HepG2 (cell line): ENCODE measurements around the gene MPST. TPM values are rescaled to one million over a fixed set of nuclear protein-coding genes. Genes with fewer than 3 reads are reported as not detected.
A peak's percentile ranks its signal among the peaks of the same experiment; 100 is the strongest.

Experiments used
- ATAC-seq: fragments of 200-7000 bp; cut with Tn5 transposase; 3 replicates; pipeline ENCODE4 v1.9.1; 2020; ENCODE audit warnings: mild to moderate bottlenecking, moderate library complexity
- BruUV-seq: library from RNA; stranded (reverse); fragments of 400-500 nt; replicated peaks from 2 replicates; lab custom pipeline; 2021; lab: Mats Ljungman, UMichigan
- CTCF ChIA-PET: fragments of 300-600 bp; formaldehyde crosslinking; extraction: SDS; loops from one replicate; lab custom pipeline; 2021; ENCODE audit warnings: low total read pairs, inconsistent platforms, low intra/inter-chr PET ratio; lab: Yijun Ruan, JAX
- POLR2A ChIA-PET: fragments of 350-600 bp; sonication (Branson Sonifier 250); formaldehyde crosslinking; loops from one replicate; lab custom pipeline; 2020; ENCODE audit warnings: antibody characterized with exemption, inconsistent platforms; lab: Yijun Ruan, JAX
- DNase-seq: peaks from one replicate; pipeline ENCODE4 v3.0.0-alpha.2; 2015; ENCODE audit warnings: low spot score
- FAIRE-seq: peaks from 3 replicates; lab custom pipeline; 2011; peaks lifted over from hg19 to GRCh38; lab: Jason Lieb, UNC
- H2AFZ ChIP-seq: one replicate; pipeline ENCODE4 v1.6.1; 2011; ENCODE audit warnings: low read length, inconsistent platforms
- H3K27ac ChIP-seq: fragments of 300-600 bp; 3 replicates; pipeline ENCODE4 v1.8.0; 2011; ENCODE audit warnings: mixed run types, mild to moderate bottlenecking, mixed read lengths, low read length, inconsistent platforms; ENCODE audit not compliant: insufficient read depth; ENCODE audit errors: extremely low read length
- H3K27me3 ChIP-seq, 2 experiments: fragments of 200-600 bp in 1 of 2; 2 replicates in 1 of 2; 3 replicates in 1 of 2; pipeline versions ENCODE4 v1.6.0 to v1.8.0; 2011; ENCODE audit warnings: low read length in 2 of 2, mild to moderate bottlenecking in 2 of 2, moderate library complexity in 2 of 2, inconsistent platforms in 1 of 2; ENCODE audit not compliant: insufficient read depth in 2 of 2, control insufficient read depth in 1 of 2
- H3K36me3 ChIP-seq, 2 experiments: fragments of 200-600 bp in 1 of 2; replicated peaks in 1 of 2; 2 replicates in 1 of 2; 3 replicates in 1 of 2; pipeline versions ENCODE4 v1.5.1 to v1.8.0; 2011; ENCODE audit warnings: low read length in 2 of 2, inconsistent platforms in 1 of 2; ENCODE audit not compliant: insufficient read depth in 2 of 2, control insufficient read depth in 1 of 2
- H3K4me1 ChIP-seq: 2 replicates; pipeline ENCODE4 v1.5.1; 2012; ENCODE audit warnings: low read length, inconsistent platforms; ENCODE audit not compliant: insufficient read depth
- H3K4me2 ChIP-seq: 2 replicates; pipeline ENCODE4 v1.6.0; 2011; ENCODE audit warnings: low read depth, low read length, inconsistent platforms
- H3K4me3 ChIP-seq, 3 experiments: fragments of 200-600 bp in 1 of 3; sonication (generic), shearing (Covaris generic) in 1 of 3; replicated peaks in 1 of 3; 2 replicates each; pipeline ENCODE4 v1.5.1; 2011 to 2016; ENCODE audit warnings: low read length in 3 of 3, inconsistent platforms in 2 of 3, low read depth in 2 of 3, mild to moderate bottlenecking in 2 of 3, control low read depth in 1 of 3, mixed read lengths in 1 of 3; ENCODE audit not compliant: insufficient read depth in 1 of 3
- H3K79me2 ChIP-seq: one replicate; pipeline ENCODE4 v1.6.1; 2011; ENCODE audit warnings: low read length, inconsistent platforms; ENCODE audit not compliant: insufficient read depth
- H3K9ac ChIP-seq: 2 replicates; pipeline ENCODE4 v1.6.0; 2011; ENCODE audit warnings: mild to moderate bottlenecking, low read depth, low read length, inconsistent platforms; ENCODE audit not compliant: insufficient read depth
- H3K9me3 ChIP-seq: 2 replicates; pipeline ENCODE4 v1.5.1; 2012; ENCODE audit warnings: mild to moderate bottlenecking, low read length
- H4K20me1 ChIP-seq: 2 replicates; pipeline ENCODE4 v1.6.0; 2011; ENCODE audit warnings: inconsistent platforms, mild to moderate bottlenecking, low read length, moderate library complexity; ENCODE audit not compliant: insufficient read depth
- AGO1 ChIP-seq: fragments of 200-400 bp; formaldehyde crosslinking; IDR thresholded peaks from 2 replicates; pipeline ENCODE4 v1.6.1; 2017; ENCODE audit warnings: mild to moderate bottlenecking, low read depth, low read length, moderate library complexity; ENCODE audit not compliant: poor library complexity, severe bottlenecking
- AGO2 ChIP-seq: fragments of 200-400 bp; formaldehyde crosslinking; optimal IDR thresholded peaks from 2 replicates; pipeline ENCODE3; 2017; ENCODE audit warnings: mild to moderate bottlenecking, low read depth, low read length, moderate library complexity
- BORCS8-MEF2B ChIP-seq: sonication (generic); formaldehyde crosslinking; IDR thresholded peaks from 2 replicates; pipeline ENCODE4 v1.8.0; 2022; ENCODE audit warnings: mild to moderate bottlenecking, missing genetic modification reagents
- DNMT1 ChIP-seq: sonication (generic); formaldehyde crosslinking; IDR thresholded peaks from 2 replicates; pipeline ENCODE4 v1.5.1; 2020; ENCODE audit warnings: mild to moderate bottlenecking, missing genetic modification reagents
- HOMEZ ChIP-seq: IDR thresholded peaks from 2 replicates; pipeline ENCODE4 v1.6.1; 2016; ENCODE audit warnings: low read depth
- HOXA3 ChIP-seq: sonication (generic); formaldehyde crosslinking; IDR thresholded peaks from 2 replicates; pipeline ENCODE4 v1.5.0; 2020; ENCODE audit warnings: missing genetic modification reagents
- IRX3 ChIP-seq: sonication (generic); formaldehyde crosslinking; IDR thresholded peaks from 2 replicates; pipeline ENCODE4 v1.8.1; 2023; ENCODE audit warnings: mild to moderate bottlenecking, low read depth, missing genetic modification reagents, borderline replicate concordance
- MXI1 ChIP-seq: IDR thresholded peaks from 3 replicates; pipeline ENCODE4 v1.6.1; 2012; ENCODE audit warnings: low read depth, low read length, inconsistent platforms, borderline replicate concordance
- PAWR ChIP-seq: sonication (generic); formaldehyde crosslinking; IDR thresholded peaks from 2 replicates; pipeline ENCODE4 v1.4.0; 2020; ENCODE audit warnings: missing genetic modification reagents, mild to moderate bottlenecking, borderline replicate concordance
- PHB2 ChIP-seq: fragments of 450-650 bp; IDR thresholded peaks from 2 replicates; pipeline ENCODE4 v1.6.1; 2018; ENCODE audit not compliant: partially characterized antibody
- POLR2A ChIP-seq, 2 experiments: IDR thresholded peaks; 2 replicates each; pipeline ENCODE4 v1.6.1; 2011; ENCODE audit warnings: low read depth in 2 of 2, low read length in 2 of 2, mild to moderate bottlenecking in 1 of 2, moderate library complexity in 1 of 2; ENCODE audit not compliant: insufficient read depth in 1 of 2
- PTBP1 ChIP-seq: fragments of 200-400 bp; formaldehyde crosslinking; IDR thresholded peaks from 2 replicates; pipeline ENCODE4 v1.6.1; 2018; ENCODE audit warnings: low read length, low read depth; ENCODE audit not compliant: poor library complexity, severe bottlenecking
- RFX5 ChIP-seq: IDR thresholded peaks from 2 replicates; pipeline ENCODE4 v1.6.1; 2011; ENCODE audit warnings: low read depth, low read length, improper control_type of control experiment
- SKIL ChIP-seq: sonication (generic); formaldehyde crosslinking; IDR thresholded peaks from 2 replicates; pipeline ENCODE4 v1.8.0; 2022; ENCODE audit warnings: missing genetic modification reagents, mild to moderate bottlenecking, moderate library complexity, borderline replicate concordance
- ZC3H13 ChIP-seq: sonication (generic); formaldehyde crosslinking; IDR thresholded peaks from 2 replicates; pipeline ENCODE4 v1.8.1; 2023; ENCODE audit warnings: mild to moderate bottlenecking, missing genetic modification reagents, moderate library complexity
- ZNF644 ChIP-seq: IDR thresholded peaks from 2 replicates; pipeline ENCODE4 v1.6.1; 2016; ENCODE audit warnings: low read depth
- ZNF720 ChIP-seq: sonication (generic); formaldehyde crosslinking; IDR thresholded peaks from 2 replicates; pipeline ENCODE4 v1.4.0; 2020; ENCODE audit warnings: missing genetic modification reagents
- ZNF850 ChIP-seq: sonication (generic); formaldehyde crosslinking; conservative IDR thresholded peaks from 2 replicates; pipeline ENCODE4 v1.9.0; 2021; ENCODE audit warnings: mild to moderate bottlenecking, missing genetic modification reagents
- WGBS: methylation state at CpG from one replicate; pipeline ENCODE4 v1.1.6; 2017; ENCODE audit warnings: low lambda C conversion rate; 5-methylcytosine and 5-hydroxymethylcytosine counted together
- in situ Hi-C: cut with HindIII; loops from 2 replicates; pipeline ENCODE4 v1.10.0; 2017; ENCODE audit warnings: low pct_unique_long_range_greater_than_20kb; ENCODE audit not compliant: extremely low pct_ligation_motif_present
- intact Hi-C: fragments of 100-400 bp; cut with micrococcal nuclease; formaldehyde crosslinking; loops from one replicate; pipeline ENCODE4 v1.10.0; 2022; ENCODE audit not compliant: unreplicated experiment
- polyA plus RNA-seq, 8 experiments: library from polyadenylated mRNA; depleted of rRNA in 3 of 8; stranded (reverse) in 7 of 8; unstranded in 1 of 8; fragments of >200 nt; fragmentation: Illumina TruSeq in 4 of 8; extraction: Trizol in 4 of 8; gene quantifications; 2 replicates each; pipeline versions ENCODE4 v1.2.1 to v1.2.3, GENCODE V29; 2011 to 2016; ENCODE audit warnings: low read depth in 4 of 8, missing spikeins in 1 of 8, mixed read lengths in 1 of 8; ENCODE audit not compliant: insufficient read depth in 1 of 8
- total RNA-seq, 5 experiments: library from RNA; depleted of rRNA; stranded (reverse); fragments of >200 nt; fragmentation: Illumina TruSeq; extraction: Trizol; gene quantifications; 2 replicates each; pipeline ENCODE4 v1.2.3, GENCODE V29; 2016; ENCODE audit warnings: low read depth in 1 of 5
- TF ChIP-seq, protein P1 (sequence below): IDR thresholded peaks from 2 replicates; pipeline ENCODE4 v1.6.1; 2016; ENCODE audit warnings: missing compliant biosample characterization, missing genetic modification reagents, borderline replicate concordance

The MPST gene
- total and polyA plus RNA-seq, 2 of the 13 experiments (the other 11 are each of a cell fraction or from before 2014, with no cell fraction given) = 133 to 141 TPM

- POLR2A ChIA-PET = interaction anchor here (1.2 to 11.4 kb wide), 3 partner anchors 8 to 32 kb away, joined by 4 to 141 read pairs (median 4); partner anchors contain the start of genes MPST and TST
- no peak for TF ChIP-seq ZNF644 (CRISPR knock-in tag)
- no peak for TF ChIP-seq PHB2
- TF ChIP-seq DNMT1 (CRISPR knock-in tag) = no peak
- 0 out of 2 replicates have a peak, but pooled peaks have one; percentile 24 for TF ChIP-seq BORCS8-MEF2B
- TF ChIP-seq RFX5 = no peak
- TF ChIP-seq PTBP1 = no peak
- no peak for TF ChIP-seq IRX3 (CRISPR knock-in tag)
- TF ChIP-seq PAWR (CRISPR knock-in tag) = no peak
- no peak for TF ChIP-seq HOMEZ (CRISPR knock-in tag)
- TF ChIP-seq HOXA3 (CRISPR knock-in tag) = no peak
- peak; percentile 86 for TF ChIP-seq AGO1
- no peak for TF ChIP-seq ZNF850 (CRISPR knock-in tag)
- TF ChIP-seq AGO2 = peak; percentile 72
- TF ChIP-seq ZC3H13 = no peak
- TF ChIP-seq ZNF720 (CRISPR knock-in tag) = no peak
- peak in 1 of 2 experiments; percentile 21; a peak in 1 of 4 replicates for TF ChIP-seq POLR2A (IDR thresholded peaks at IDR 0.05; ENCODE audit: insufficient read depth in 1 of 2, low read depth in 2 of 2, low read length in 2 of 2)
- no peak for TF ChIP-seq MXI1
- TF ChIP-seq SKIL (CRISPR knock-in tag) = no peak
- TF ChIP-seq, protein P1, sequence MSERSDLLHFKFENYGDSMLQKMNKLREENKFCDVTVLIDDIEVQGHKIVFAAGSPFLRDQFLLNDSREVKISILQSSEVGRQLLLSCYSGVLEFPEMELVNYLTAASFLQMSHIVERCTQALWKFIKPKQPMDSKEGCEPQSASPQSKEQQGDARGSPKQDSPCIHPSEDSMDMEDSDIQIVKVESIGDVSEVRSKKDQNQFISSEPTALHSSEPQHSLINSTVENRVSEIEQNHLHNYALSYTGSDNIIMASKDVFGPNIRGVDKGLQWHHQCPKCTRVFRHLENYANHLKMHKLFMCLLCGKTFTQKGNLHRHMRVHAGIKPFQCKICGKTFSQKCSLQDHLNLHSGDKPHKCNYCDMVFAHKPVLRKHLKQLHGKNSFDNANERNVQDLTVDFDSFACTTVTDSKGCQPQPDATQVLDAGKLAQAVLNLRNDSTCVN = no peak
These were observed 8.6 kb upstream of the MPST start for GRCh38 chr22:37010976-37011375.

More at GRCh38 chr22:37010976-37011375, 8.6 kb upstream of the MPST start:
- no peak overlapping the region for H3K9ac ChIP-seq
- BruUV-seq = no TSS peak
- peaks cover 24% of the 10 kb centered on the region for H3K4me1 ChIP-seq
- H4K20me1 ChIP-seq = peaks cover 10% of the 10 kb centered on the region; the same call in 1 of the 2 replicates
- no peak overlapping the region for H3K4me2 ChIP-seq
- intact Hi-C loops = no loop called here
- no peaks in the 10 kb centered on the region for H3K9me3 ChIP-seq
- 92% methylated on average over 12 of the region's 20 CpGs for WGBS
- no peaks in the 10 kb centered on the region; a peak in 1 of 5 replicates for H3K27me3 ChIP-seq
- no peaks in the 10 kb centered on the region for H3K79me2 ChIP-seq
- H2AFZ ChIP-seq = no peak overlapping the region
- no peak overlapping the region for H3K4me3 ChIP-seq
- H3K27ac ChIP-seq = no peak overlapping the region
- FAIRE-seq (no peak), ATAC-seq (peak; percentile 5; the same call in 1 of the 3 replicates), DNase-seq (no peak)
- CTCF ChIA-PET = no interaction called here
- in situ Hi-C loops = no loop called here
- H3K36me3 ChIP-seq = no peaks in the 10 kb centered on the region
